Activated CD4-positive, alpha-beta memory T cell treated with anti-CD3 and anti-CD28 coated beads, Interleukin-2, amount 10 ng/mL, durations not matched to agents 7 days and 5 days (primary cell): ENCODE data around the gene PHC2. TPM values are rescaled to one million over a fixed set of nuclear protein-coding genes. Genes with fewer than 3 reads are reported as not detected.
A peak's percentile ranks its signal among the peaks of the same experiment; 100 is the strongest.
"Not testable (repeated sequence)": the region's sequence is repeated elsewhere in the genome, so short reads cannot be mapped to it uniquely, and the experiment has no call there.

ENCODE experiments used
- CTCF ChIA-PET: fragments of 350-600 bp; sonication (Branson Sonifier 250); formaldehyde crosslinking; loops from one replicate; lab custom pipeline; 2021; ENCODE audit warnings: antibody characterized with exemption, inconsistent platforms; lab: Charles Lee
- POLR2A ChIA-PET: fragments of 350-600 bp; sonication (Branson Sonifier 250); formaldehyde crosslinking; loops from one replicate; lab custom pipeline; 2021; ENCODE audit warnings: antibody characterized with exemption; lab: Charles Lee
- DNase-seq: peaks from one replicate; pipeline ENCODE4 v3.0.0-alpha.2; 2020
- H3K27ac Mint-ChIP-seq: one replicate; pipeline ENCODE4 v1.8.0; 2021; ENCODE audit warnings: mild to moderate bottlenecking, mixed read lengths
- H3K27me3 Mint-ChIP-seq: one replicate; pipeline ENCODE4 v1.8.0; 2021; ENCODE audit warnings: mixed read lengths
- H3K36me3 Mint-ChIP-seq: one replicate; pipeline ENCODE4 v1.8.0; 2021; ENCODE audit warnings: low read depth, mixed read lengths
- H3K4me1 Mint-ChIP-seq: one replicate; pipeline ENCODE4 v1.8.0; 2021; ENCODE audit warnings: mixed read lengths
- H3K4me3 Mint-ChIP-seq: one replicate; pipeline ENCODE4 v1.8.0; 2021; ENCODE audit warnings: mild to moderate bottlenecking, mixed read lengths
- H3K9me3 Mint-ChIP-seq: one replicate; pipeline ENCODE4 v1.8.0; 2021; ENCODE audit warnings: mixed read lengths
- total RNA-seq, 2 experiments: library from RNA; stranded (reverse); gene quantifications; one replicate each; pipeline ENCODE4 v1.2.3, GENCODE V29; 2021

PHC2 gene
- total RNA-seq, 2 experiments from 2014 or later, result 41.3 to 42.9 TPM

- Mint-ChIP-seq H3K27ac (no peak overlapping the region), H3K4me1 (peaks cover 35% of the 10 kb centered on the region), H3K36me3 (peaks cover 13% of the 10 kb centered on the region), H3K4me3 (no peak overlapping the region), H3K27me3 (no peaks in the 10 kb centered on the region), H3K9me3 (peaks cover 2% of the 10 kb centered on the region)
- POLR2A ChIA-PET, result interaction anchor here (1.2 to 2.8 kb wide), 2 partner anchors 25 to 52 kb away, joined by 3 to 12 read pairs; no protein-coding TSS in a partner anchor
- CTCF ChIA-PET, result interaction anchor here (0.6 to 5.8 kb wide), 13 partner anchors 8 to 315 kb away, joined by 3 to 83 read pairs (median 5); partner anchors contain the start of gene ZSCAN20
- no peak for DNase-seq
Measured at GRCh38 chr1:33297911-33298622, 132.8 kb downstream of the PHC2 start.

- Mint-ChIP-seq H3K36me3 (peaks cover 3% of the 10 kb centered on the region), H3K27ac (no peak overlapping the region), H3K4me3 (no peak overlapping the region), H3K9me3 (no peaks in the 10 kb centered on the region), H3K27me3 (no peaks in the 10 kb centered on the region), H3K4me1 (peaks cover 23% of the 10 kb centered on the region)
- ChIA-PET CTCF (interaction anchor here (0.7 to 5.8 kb wide), 18 partner anchors 9 to 420 kb away, joined by 3 to 83 read pairs (median 6); partner anchors contain the start of gene ZSCAN20), POLR2A (interaction anchor here (1.2 to 2.8 kb wide), 2 partner anchors 24 to 53 kb away, joined by 3 to 12 read pairs; no protein-coding TSS in a partner anchor)
- no peak for DNase-seq
Measured at GRCh38 chr1:33296824-33297223, 134.1 kb downstream of the PHC2 start.

- ChIA-PET CTCF (interaction anchor here (0.7 to 5.8 kb wide), 45 partner anchors 10 to 292 kb away, joined by 3 to 83 read pairs (median 5); partner anchors contain the start of genes A3GALT2 and ZSCAN20), POLR2A (interaction anchor here (1.0 to 2.8 kb wide), 4 partner anchors 24 to 173 kb away, joined by 3 to 12 read pairs (median 4); partner anchors contain the start of gene TRIM62)
- no peak for DNase-seq
- H3K36me3 Mint-ChIP-seq, result peaks cover 3% of the 10 kb centered on the region
- no peaks in the 10 kb centered on the region for H3K27me3 Mint-ChIP-seq
- H3K4me1 Mint-ChIP-seq, result peaks cover 18% of the 10 kb centered on the region
- H3K4me3 Mint-ChIP-seq, result no peak overlapping the region
- no peak overlapping the region for H3K27ac Mint-ChIP-seq
- no peaks in the 10 kb centered on the region for H3K9me3 Mint-ChIP-seq
Measured at GRCh38 chr1:33296082-33296458, 134.8 kb downstream of the PHC2 start.

GRCh38 chr1:33295450-33296081 is 135.3 kb downstream of the PHC2 start:
- H3K4me3 Mint-ChIP-seq, result no peak overlapping the region
- no peaks in the 10 kb centered on the region for H3K9me3 Mint-ChIP-seq
- no peak overlapping the region for H3K27ac Mint-ChIP-seq
- H3K36me3 Mint-ChIP-seq, result peaks cover 3% of the 10 kb centered on the region
- ChIA-PET POLR2A (interaction anchor here (1.0 to 2.8 kb wide), 4 partner anchors 25 to 174 kb away, joined by 3 to 12 read pairs (median 4); partner anchors contain the start of gene TRIM62), CTCF (interaction anchor here (0.6 to 5.8 kb wide), 50 partner anchors 10 to 317 kb away, joined by 3 to 83 read pairs (median 4); partner anchors contain the start of genes A3GALT2 and ZSCAN20)
- DNase-seq, result peak; percentile 91
- peaks cover 18% of the 10 kb centered on the region for H3K4me1 Mint-ChIP-seq
- H3K27me3 Mint-ChIP-seq, result no peaks in the 10 kb centered on the region

- Mint-ChIP-seq H3K36me3 (peaks cover 3% of the 10 kb centered on the region), H3K4me1 (peaks cover 18% of the 10 kb centered on the region), H3K27me3 (no peaks in the 10 kb centered on the region), H3K9me3 (no peaks in the 10 kb centered on the region), H3K4me3 (no peak overlapping the region), H3K27ac (no peak overlapping the region)
- ChIA-PET POLR2A (interaction anchor here (1.0 to 2.8 kb wide), 3 partner anchors 55 to 174 kb away, joined by 3 to 12 read pairs (median 5); partner anchors contain the start of gene TRIM62), CTCF (interaction anchor here (0.6 to 5.8 kb wide), 45 partner anchors 11 to 401 kb away, joined by 3 to 83 read pairs (median 4); partner anchors contain the start of genes A3GALT2 and ZSCAN20)
- no peak for DNase-seq
Measured at GRCh38 chr1:33295023-33295422, 135.9 kb downstream of the PHC2 start.

GRCh38 chr1:33294071-33295010 is 136.6 kb downstream of the PHC2 start:
- ChIA-PET CTCF (interaction anchor here (0.6 to 5.8 kb wide), 15 partner anchors 11 to 401 kb away, joined by 3 to 83 read pairs (median 4); partner anchors contain the start of genes A3GALT2 and ZSCAN20), POLR2A (interaction anchor here (1.1 kb wide), 1 partner anchor 113 kb away, joined by 3 read pairs; the partner anchor contains the start of gene TRIM62)
- Mint-ChIP-seq H3K4me1 (peaks cover 18% of the 10 kb centered on the region), H3K27ac (no peak overlapping the region), H3K4me3 (no peak overlapping the region), H3K27me3 (no peaks in the 10 kb centered on the region), H3K36me3 (peaks cover 6% of the 10 kb centered on the region), H3K9me3 (no peaks in the 10 kb centered on the region)
- DNase-seq, result no peak

GRCh38 chr1:33292726-33293340 is 138.1 kb downstream of the PHC2 start:
- Mint-ChIP-seq H3K27me3 (no peaks in the 10 kb centered on the region), H3K4me3 (no peak overlapping the region), H3K36me3 (peaks cover 10% of the 10 kb centered on the region), H3K4me1 (peaks cover 9% of the 10 kb centered on the region), H3K9me3 (no peaks in the 10 kb centered on the region), H3K27ac (no peak overlapping the region)
- DNase-seq, result no peak
- CTCF ChIA-PET, result interaction anchor here (1.8 kb wide), 1 partner anchor 55 kb away, joined by 3 read pairs; no protein-coding TSS in a partner anchor
- POLR2A ChIA-PET, result no interaction called here

- H3K27me3 Mint-ChIP-seq, DNase-seq, H3K4me1 Mint-ChIP-seq, CTCF ChIA-PET, H3K4me3 Mint-ChIP-seq, POLR2A ChIA-PET, H3K9me3 Mint-ChIP-seq, H3K27ac Mint-ChIP-seq: not testable (repeated sequence)
- peaks cover 13% of the 10 kb centered on the region for H3K36me3 Mint-ChIP-seq
Measured at GRCh38 chr1:33290615-33291014, 140.3 kb downstream of the PHC2 start.

GRCh38 chr1:33289858-33290154 is 141.1 kb downstream of the PHC2 start:
- Mint-ChIP-seq H3K36me3 (peaks cover 13% of the 10 kb centered on the region), H3K27ac (no peak overlapping the region), H3K4me1 (peaks cover 1% of the 10 kb centered on the region), H3K4me3 (no peak overlapping the region), H3K27me3 (no peaks in the 10 kb centered on the region), H3K9me3 (no peaks in the 10 kb centered on the region)
- CTCF ChIA-PET, result no interaction called here
- POLR2A ChIA-PET, result no interaction called here
- DNase-seq, result no peak

GRCh38 chr1:33288976-33289857 is 141.7 kb downstream of the PHC2 start:
- DNase-seq, result no peak
- Mint-ChIP-seq H3K27ac (no peak overlapping the region), H3K4me3 (no peak overlapping the region), H3K36me3 (peaks cover 13% of the 10 kb centered on the region), H3K4me1 (peaks cover 1% of the 10 kb centered on the region), H3K9me3 (no peaks in the 10 kb centered on the region), H3K27me3 (no peaks in the 10 kb centered on the region)
- POLR2A ChIA-PET, result no interaction called here
- CTCF ChIA-PET, result interaction anchor here (1.2 kb wide), 1 partner anchor 9 kb away, joined by 3 read pairs; no protein-coding TSS in a partner anchor

GRCh38 chr1:33287317-33287716 is 143.6 kb downstream of the PHC2 start:
- H3K4me3 Mint-ChIP-seq, result no peak overlapping the region
- no peak for DNase-seq
- peaks cover 18% of the 10 kb centered on the region for H3K36me3 Mint-ChIP-seq
- H3K27ac Mint-ChIP-seq, result no peak overlapping the region
- CTCF ChIA-PET, result no interaction called here
- no peaks in the 10 kb centered on the region for H3K9me3 Mint-ChIP-seq
- H3K27me3 Mint-ChIP-seq, result no peaks in the 10 kb centered on the region
- H3K4me1 Mint-ChIP-seq, result no peaks in the 10 kb centered on the region
- POLR2A ChIA-PET, result no interaction called here
